Measurements from ENCODE around the gene NCKAP5. TPM values are rescaled to one million over a fixed set of nuclear protein-coding genes. Genes with fewer than 3 reads are reported as not detected.

NCKAP5 gene
- total and polyA plus RNA-seq, 2 donors (not counting 1 experiment from before 2014, with no cell fraction given) = not detected

- no CpG with 5 or more reads among the region's 4 CpGs for WGBS (ENCODE audit: insufficient coverage)
- POLR2A ChIA-PET = no interaction called here
These were observed 1.1 kb upstream of the NCKAP5 start for GRCh38 chr2:133569286-133569830.

GRCh38 chr2:133568598-133568997, 335 bp upstream of the NCKAP5 start:
- H3K9ac ChIP-seq (ENCODE audit: low read length) = no peak overlapping the region
- 67% methylated on average over 2 of the region's 5 CpGs for WGBS (ENCODE audit: insufficient coverage)
- H3K9me3 ChIP-seq (ENCODE audit: control extremely low read depth in 1 of 3, control insufficient read depth in 2 of 3, insufficient read depth in 1 of 3, low read length in 2 of 3) = no peaks in the 10 kb centered on the region
- no peak overlapping the region for H3K4me2 ChIP-seq (replicated peaks; ENCODE audit: low read depth, low read length, poor library complexity, severe bottlenecking)
- no peaks in the 10 kb centered on the region for H4K20me1 ChIP-seq (ENCODE audit: control insufficient read depth, insufficient read depth, low read length, poor library complexity, severe bottlenecking)
- Mint-ChIP-seq H3K9me3 (ENCODE audit: insufficient read depth) (no peaks in the 10 kb centered on the region), H3K27ac (no peak overlapping the region), H3K27me3 (peaks cover 53% of the 10 kb centered on the region), H3K4me3 (no peak overlapping the region), H3K4me1 (no peaks in the 10 kb centered on the region)
- no peaks in the 10 kb centered on the region for H3K79me2 ChIP-seq (ENCODE audit: control insufficient read depth, insufficient read depth, low read length)
- peaks cover 0 to 8% (median 3%) of the 10 kb centered on the region in 4 experiments for H3K27me3 ChIP-seq (replicated peaks in 1 of 4; ENCODE audit: control extremely low read depth in 1 of 4, control insufficient read depth in 3 of 4, insufficient read depth in 4 of 4, low read length in 3 of 4)
- ATAC-seq (ENCODE audit: low read depth) = no peak
- TF ChIP-seq EZH2 (IDR thresholded peaks at IDR 0.05; ENCODE audit: borderline replicate concordance, insufficient read depth, low read depth, low read length, poor library complexity, severe bottlenecking) (no peak), CTCF (IDR thresholded peaks at IDR 0.05) (no peak)
- ChIA-PET POLR2A (no interaction called here), CTCF (no interaction called here)
- no peaks in the 10 kb centered on the region for H3K36me3 ChIP-seq (replicated peaks in 1 of 2; ENCODE audit: control extremely low read depth in 1 of 2, control insufficient read depth in 1 of 2, extremely low read depth in 1 of 2, insufficient read depth in 2 of 2, low read length in 1 of 2)
- intact Hi-C loops (cut with micrococcal nuclease) = no loop called here
- H3K4me3 ChIP-seq (ENCODE audit: control extremely low read depth in 1 of 5, extremely low read depth in 1 of 5, insufficient read depth in 1 of 5, low read depth in 2 of 5, low read length in 4 of 5) = no peak overlapping the region
- no peak overlapping the region for H3K27ac ChIP-seq (ENCODE audit: low read length in 2 of 2)
- H3K4me1 ChIP-seq (ENCODE audit: control insufficient read depth in 2 of 2, insufficient read depth in 2 of 2, low read length in 2 of 2) = no peaks in the 10 kb centered on the region
- H2AFZ ChIP-seq (ENCODE audit: insufficient read depth, low read depth, low read length, poor library complexity, severe bottlenecking) = no peak overlapping the region
- DNase-seq = no peak

More at GRCh38 chr2:133569286-133569830, 1.1 kb upstream of the NCKAP5 start:
- Histone ChIP-seq H3K9ac (ENCODE audit: low read length) (no peak overlapping the region), H3K27me3 (replicated peaks in 1 of 4; ENCODE audit: control extremely low read depth in 1 of 4, control insufficient read depth in 3 of 4, insufficient read depth in 4 of 4, low read length in 3 of 4) (peaks cover 0 to 8% (median 3%) of the 10 kb centered on the region in 4 experiments), H2AFZ (ENCODE audit: insufficient read depth, low read depth, low read length, poor library complexity, severe bottlenecking) (no peak overlapping the region), H3K9me3 (ENCODE audit: control extremely low read depth in 1 of 3, control insufficient read depth in 2 of 3, insufficient read depth in 1 of 3, low read length in 2 of 3) (no peaks in the 10 kb centered on the region), H3K4me1 (ENCODE audit: control insufficient read depth in 2 of 2, insufficient read depth in 2 of 2, low read length in 2 of 2) (no peaks in the 10 kb centered on the region), H3K79me2 (ENCODE audit: control insufficient read depth, insufficient read depth, low read length) (no peaks in the 10 kb centered on the region), H3K27ac (ENCODE audit: low read length in 2 of 2) (no peak overlapping the region), H3K36me3 (replicated peaks in 1 of 2; ENCODE audit: control extremely low read depth in 1 of 2, control insufficient read depth in 1 of 2, extremely low read depth in 1 of 2, insufficient read depth in 2 of 2, low read length in 1 of 2) (no peaks in the 10 kb centered on the region), H3K4me2 (replicated peaks; ENCODE audit: low read depth, low read length, poor library complexity, severe bottlenecking) (no peak overlapping the region), H4K20me1 (ENCODE audit: control insufficient read depth, insufficient read depth, low read length, poor library complexity, severe bottlenecking) (no peaks in the 10 kb centered on the region), H3K4me3 (ENCODE audit: control extremely low read depth in 1 of 5, extremely low read depth in 1 of 5, insufficient read depth in 1 of 5, low read depth in 2 of 5, low read length in 4 of 5) (no peak overlapping the region)
- intact Hi-C loops (cut with micrococcal nuclease) = no loop called here
- peaks cover 49% of the 10 kb centered on the region for H3K27me3 Mint-ChIP-seq
- H3K4me3 Mint-ChIP-seq = no peak overlapping the region
- no peaks in the 10 kb centered on the region for H3K4me1 Mint-ChIP-seq
- CTCF ChIA-PET = no interaction called here
- DNase-seq (no peak), ATAC-seq (ENCODE audit: low read depth) (no peak)
- no peak overlapping the region for H3K27ac Mint-ChIP-seq
- TF ChIP-seq EZH2 (IDR thresholded peaks at IDR 0.05; ENCODE audit: borderline replicate concordance, insufficient read depth, low read depth, low read length, poor library complexity, severe bottlenecking) (no peak), CTCF (IDR thresholded peaks at IDR 0.05) (no peak)
- no peaks in the 10 kb centered on the region for H3K9me3 Mint-ChIP-seq (ENCODE audit: insufficient read depth)
